SKM-1 (cell line): ENCODE measurements around the gene PTPRN2.

Source experiments
- DNase-seq: peaks from one replicate; lab custom pipeline; 2025; ENCODE audit not compliant: unreplicated experiment; lab: John Stamatoyannopoulos, UW

PTPRN2 gene

GRCh38 chr7:157661611-157661975 is 926.0 kb downstream of the PTPRN2 start:
- no peak for DNase-seq

GRCh38 chr7:157660971-157661610 is 926.5 kb downstream of the PTPRN2 start:
- DNase-seq, result no peak

GRCh38 chr7:157658851-157659412 is 928.7 kb downstream of the PTPRN2 start:
- no peak for DNase-seq

GRCh38 chr7:157657741-157658740 is 929.6 kb downstream of the PTPRN2 start:
- DNase-seq, result no peak

- DNase-seq, result no peak
Measured at GRCh38 chr7:157656195-157656769, 931.3 kb downstream of the PTPRN2 start.

GRCh38 chr7:157654350-157654749 is 933.3 kb downstream of the PTPRN2 start:
- DNase-seq, result no peak

GRCh38 chr7:157653827-157654207 is 933.8 kb downstream of the PTPRN2 start:
- DNase-seq, result no peak

- DNase-seq, result no peak
Measured at GRCh38 chr7:157652954-157653826, 934.4 kb downstream of the PTPRN2 start.

GRCh38 chr7:157652161-157652953 is 935.3 kb downstream of the PTPRN2 start:
- DNase-seq, result no peak

GRCh38 chr7:157651366-157652160 is 936.1 kb downstream of the PTPRN2 start:
- no peak for DNase-seq

- no peak for DNase-seq
Measured at GRCh38 chr7:157650801-157651200, 936.8 kb downstream of the PTPRN2 start.

- no peak for DNase-seq
Measured at GRCh38 chr7:157650131-157650631, 937.4 kb downstream of the PTPRN2 start.

- DNase-seq, result no peak
Measured at GRCh38 chr7:157646551-157646950, 941.1 kb downstream of the PTPRN2 start.

GRCh38 chr7:157645539-157645938 is 942.1 kb downstream of the PTPRN2 start:
- DNase-seq, result no peak

GRCh38 chr7:157644946-157645345 is 942.7 kb downstream of the PTPRN2 start:
- no peak for DNase-seq

GRCh38 chr7:157643525-157643970 is 944.1 kb downstream of the PTPRN2 start:
- no peak for DNase-seq

GRCh38 chr7:157641866-157642265 is 945.8 kb downstream of the PTPRN2 start:
- DNase-seq, result no peak

- DNase-seq, result no peak
Measured at GRCh38 chr7:157640144-157640543, 947.5 kb downstream of the PTPRN2 start.

- no peak for DNase-seq
Measured at GRCh38 chr7:157638563-157638962, 949.1 kb downstream of the PTPRN2 start.
